ENCODE data around the gene ESRRA. TPM values are rescaled to one million over a fixed set of nuclear protein-coding genes. Genes with fewer than 3 reads are reported as not detected.
A peak's percentile ranks its signal among the peaks of the same experiment; 100 is the strongest.

ESRRA gene
- total and polyA plus RNA-seq, 2 of the 4 experiments (the other 2 are of a cell fraction), result 10.2 to 15.0 TPM

DNA sequence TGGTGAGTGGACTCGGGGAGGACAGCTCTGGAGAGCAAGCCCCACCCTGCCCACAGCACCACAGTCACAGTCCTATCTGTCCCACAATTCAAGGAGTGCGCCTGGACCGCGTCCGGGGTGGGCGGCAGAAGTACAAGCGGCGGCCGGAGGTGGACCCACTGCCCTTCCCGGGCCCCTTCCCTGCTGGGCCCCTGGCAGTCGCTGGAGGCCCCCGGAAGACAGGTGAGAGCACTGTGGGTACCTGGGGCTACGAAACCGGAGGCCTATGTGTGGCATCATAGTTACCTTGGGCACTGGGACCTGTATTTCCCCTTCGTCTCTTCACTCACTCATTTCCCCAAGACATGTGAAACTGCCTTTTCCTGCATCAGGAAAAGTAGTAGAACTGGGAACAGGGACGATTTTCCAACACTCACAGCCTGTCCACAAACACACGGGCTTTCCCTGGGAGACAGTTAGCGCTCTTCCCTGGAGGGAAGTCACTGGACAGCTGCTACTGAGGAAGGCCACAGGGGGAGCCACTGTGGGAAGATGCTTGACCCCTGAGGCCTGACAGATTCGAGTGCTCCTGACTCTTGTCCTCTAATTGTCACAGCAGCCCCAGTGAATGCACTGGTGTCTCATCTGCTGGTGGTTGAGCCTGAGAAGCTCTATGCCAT lies 9.0 kb downstream of the ESRRA start:
- Histone ChIP-seq H3K4me3 (ENCODE audit: insufficient read depth, low read depth, low read length) (no peak overlapping the region), H3K79me1 (ENCODE audit: low read depth in 1 of 2, low read length in 2 of 2) (peaks cover 11 to 38% of the 10 kb centered on the region in 2 experiments), H3K56ac (ENCODE audit: extremely low read depth, insufficient read depth, low read length) (no peak overlapping the region), H4K8ac (ENCODE audit: low read depth in 2 of 2, low read length in 2 of 2) (no peak overlapping the region), H3K9me1 (ENCODE audit: insufficient read depth, low read length) (peaks cover 5% of the 10 kb centered on the region), H4K5ac (ENCODE audit: low read depth, low read length) (no peak overlapping the region), H3K4me2 (ENCODE audit: low read depth, low read length) (no peak overlapping the region), H2BK15ac (ENCODE audit: low read depth, low read length) (no peak overlapping the region), H2BK120ac (ENCODE audit: low read depth, low read length) (no peak overlapping the region), H3K9me3 (ENCODE audit: control insufficient read depth, insufficient read depth, low read length) (no peaks in the 10 kb centered on the region), H2AK5ac (ENCODE audit: low read depth, low read length) (no peak overlapping the region), H3K9ac (ENCODE audit: low read depth, low read length) (no peak overlapping the region), H2AFZ (replicated peaks; ENCODE audit: low read length, poor library complexity) (no peak overlapping the region), H3K27ac (ENCODE audit: insufficient read depth, low read length) (no peak overlapping the region), H3K14ac (replicated peaks; ENCODE audit: low read depth, low read length) (no peak overlapping the region), H2BK20ac (ENCODE audit: low read depth, low read length) (no peak overlapping the region), H3K36me3 (ENCODE audit: control insufficient read depth, insufficient read depth, low read length) (peaks cover 12% of the 10 kb centered on the region; the same call in 1 of the 2 replicates), H2AK9ac (replicated peaks; ENCODE audit: low read depth, low read length, poor library complexity) (peak overlapping the region; percentile 65), H3K4me1 (ENCODE audit: control insufficient read depth, insufficient read depth, low read length) (peaks cover 5% of the 10 kb centered on the region), H3K18ac (ENCODE audit: low read depth, low read length) (no peak overlapping the region), H4K20me1 (ENCODE audit: insufficient read depth, low read length) (no peaks in the 10 kb centered on the region), H3K23ac (ENCODE audit: low read depth, low read length) (no peak overlapping the region), H3K4ac (ENCODE audit: low read depth, low read length) (no peak overlapping the region), H4K91ac (ENCODE audit: insufficient read depth, low read depth, low read length) (no peak overlapping the region), H3K27me3 (ENCODE audit: control insufficient read depth, insufficient read depth, low read length) (no peaks in the 10 kb centered on the region), H2BK5ac (ENCODE audit: low read depth, low read length, poor library complexity, severe bottlenecking) (no peak overlapping the region)
- ChIA-PET CTCF (no interaction called here), POLR2A (ENCODE audit: unreplicated experiment) (no interaction called here)
- 87% methylated on average over 10 of the region's 19 CpGs; no CpG with 5 or more reads in 1 of the 2 experiments for WGBS, 2 experiments (ENCODE audit: extremely low coverage in 2 of 2, insufficient read length in 1 of 2)
- no TSS peak for BruUV-seq (replicated peaks)
- DNase-seq (no peak), ATAC-seq (ENCODE audit: low read depth) (no peak)
- intact Hi-C loops (cut with micrococcal nuclease) (no loop called here), in situ Hi-C loops (cut with MboI; ENCODE audit: low sequenced_read_pairs) (no loop called here), dilution Hi-C loops (cut with HindIII; ENCODE audit: low sequenced_read_pairs, unreplicated experiment) (no loop called here)
- TF ChIP-seq, protein P1, sequence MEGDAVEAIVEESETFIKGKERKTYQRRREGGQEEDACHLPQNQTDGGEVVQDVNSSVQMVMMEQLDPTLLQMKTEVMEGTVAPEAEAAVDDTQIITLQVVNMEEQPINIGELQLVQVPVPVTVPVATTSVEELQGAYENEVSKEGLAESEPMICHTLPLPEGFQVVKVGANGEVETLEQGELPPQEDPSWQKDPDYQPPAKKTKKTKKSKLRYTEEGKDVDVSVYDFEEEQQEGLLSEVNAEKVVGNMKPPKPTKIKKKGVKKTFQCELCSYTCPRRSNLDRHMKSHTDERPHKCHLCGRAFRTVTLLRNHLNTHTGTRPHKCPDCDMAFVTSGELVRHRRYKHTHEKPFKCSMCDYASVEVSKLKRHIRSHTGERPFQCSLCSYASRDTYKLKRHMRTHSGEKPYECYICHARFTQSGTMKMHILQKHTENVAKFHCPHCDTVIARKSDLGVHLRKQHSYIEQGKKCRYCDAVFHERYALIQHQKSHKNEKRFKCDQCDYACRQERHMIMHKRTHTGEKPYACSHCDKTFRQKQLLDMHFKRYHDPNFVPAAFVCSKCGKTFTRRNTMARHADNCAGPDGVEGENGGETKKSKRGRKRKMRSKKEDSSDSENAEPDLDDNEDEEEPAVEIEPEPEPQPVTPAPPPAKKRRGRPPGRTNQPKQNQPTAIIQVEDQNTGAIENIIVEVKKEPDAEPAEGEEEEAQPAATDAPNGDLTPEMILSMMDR (conservative IDR thresholded peaks at IDR 0.05; ENCODE audit: low read depth, low read length), result peak; percentile 27; the same call in 1 of the 2 replicates
- TF ChIP-seq RAD21 (IDR thresholded peaks at IDR 0.05; ENCODE audit: low read length) (0 out of 2 replicates have a peak, but pooled peaks have one; percentile 9), MAZ (IDR thresholded peaks at IDR 0.05; ENCODE audit: borderline replicate concordance, low read depth, low read length) (no peak), RFX5 (IDR thresholded peaks at IDR 0.05; ENCODE audit: low read depth, low read length) (no peak), CHD1 (IDR thresholded peaks at IDR 0.05; ENCODE audit: low read depth, low read length) (no peak)
- TF ChIP-seq, protein P2, sequence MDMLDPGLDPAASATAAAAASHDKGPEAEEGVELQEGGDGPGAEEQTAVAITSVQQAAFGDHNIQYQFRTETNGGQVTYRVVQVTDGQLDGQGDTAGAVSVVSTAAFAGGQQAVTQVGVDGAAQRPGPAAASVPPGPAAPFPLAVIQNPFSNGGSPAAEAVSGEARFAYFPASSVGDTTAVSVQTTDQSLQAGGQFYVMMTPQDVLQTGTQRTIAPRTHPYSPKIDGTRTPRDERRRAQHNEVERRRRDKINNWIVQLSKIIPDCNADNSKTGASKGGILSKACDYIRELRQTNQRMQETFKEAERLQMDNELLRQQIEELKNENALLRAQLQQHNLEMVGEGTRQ (IDR thresholded peaks at IDR 0.05; ENCODE audit: low read depth, low read length), result no peak

Measured in IMR-90 (cell line).